Neural cell (in vitro differentiated cells): ENCODE measurements around the gene UMPS. TPM values are rescaled to one million over a fixed set of nuclear protein-coding genes. Genes with fewer than 3 reads are reported as not detected.

Source experiments
- H2AFZ ChIP-seq: fragments of 200-600, 300-800 bp; sonication (generic), shearing (Covaris generic); 2 replicates; pipeline ENCODE4 v1.6.0; 2014; ENCODE audit warnings: low read depth, mild to moderate bottlenecking, antibody characterized with exemption, low read length, moderate library complexity
- H3F3A ChIP-seq: fragments of 200-600 bp; shearing (Covaris generic); 2 replicates; pipeline ENCODE4 v1.6.1; 2016; ENCODE audit warnings: mild to moderate bottlenecking, moderate library complexity, mixed read lengths, antibody characterized with exemption, low read length; ENCODE audit not compliant: insufficient read depth, poor library complexity, severe bottlenecking
- H3K27ac ChIP-seq: fragments of 200-600, 300-800 bp; sonication (generic), shearing (Covaris generic); 2 replicates; pipeline ENCODE4 v1.5.1; 2014; ENCODE audit warnings: mild to moderate bottlenecking, low read length, moderate library complexity
- H3K27me3 ChIP-seq: fragments of 300-800, 200-600 bp; sonication (generic), shearing (Covaris generic); 2 replicates; pipeline ENCODE4 v1.6.0; 2014; ENCODE audit warnings: mild to moderate bottlenecking, low read depth, low read length, moderate library complexity; ENCODE audit not compliant: insufficient read depth
- H3K36me3 ChIP-seq: fragments of 300-800, 200-600 bp; sonication (generic), shearing (Covaris generic); 2 replicates; pipeline ENCODE4 v1.5.1; 2014; ENCODE audit warnings: mild to moderate bottlenecking, antibody characterized with exemption, low read length, moderate library complexity; ENCODE audit not compliant: insufficient read depth
- H3K4me2 ChIP-seq: fragments of 300-800, 200-600 bp; sonication (generic), shearing (Covaris generic); 2 replicates; pipeline ENCODE4 v1.6.0; 2014; ENCODE audit warnings: mild to moderate bottlenecking, low read length
- H3K4me3 ChIP-seq: fragments of 300-800, 200-600 bp; sonication (generic), shearing (Covaris generic); 2 replicates; pipeline ENCODE4 v1.5.1; 2014; ENCODE audit warnings: mild to moderate bottlenecking, low read length, moderate library complexity
- H3K79me2 ChIP-seq: fragments of 200-600 bp; shearing (Covaris generic); replicated peaks from 2 replicates; pipeline ENCODE4 v1.6.0; 2014; ENCODE audit warnings: mild to moderate bottlenecking, low read length, moderate library complexity; ENCODE audit not compliant: insufficient read depth
- H3K9ac ChIP-seq: fragments of 300-800, 200-600 bp; sonication (generic), shearing (Covaris generic); 2 replicates; pipeline ENCODE4 v1.6.1; 2016; ENCODE audit warnings: mild to moderate bottlenecking, low read length, mixed read lengths
- H3K9me2 ChIP-seq: fragments of 200-600 bp; shearing (Covaris generic); 2 replicates; pipeline ENCODE4 v1.6.1; 2016; ENCODE audit warnings: mild to moderate bottlenecking, low read length, mixed read lengths; ENCODE audit not compliant: insufficient read depth
- H3K9me3 ChIP-seq: fragments of 200-600, 300-800 bp; sonication (generic), shearing (Covaris generic); 2 replicates; pipeline ENCODE4 v1.6.1; 2016; ENCODE audit warnings: mild to moderate bottlenecking, mixed run types, low read length, moderate library complexity, mixed read lengths
- H4K20me1 ChIP-seq: fragments of 200-600 bp; shearing (Covaris generic); 2 replicates; pipeline ENCODE4 v1.6.1; 2016; ENCODE audit warnings: mild to moderate bottlenecking, mixed run types; ENCODE audit not compliant: insufficient read depth
- CTCF ChIP-seq: fragments of 450-650 bp; IDR thresholded peaks from 2 replicates; pipeline ENCODE4 v1.5.1; 2014; ENCODE audit warnings: antibody characterized with exemption, mild to moderate bottlenecking, moderate library complexity; ENCODE audit not compliant: poor library complexity, severe bottlenecking
- EP300 ChIP-seq: fragments of 450-650 bp; conservative IDR thresholded peaks from 2 replicates; pipeline ENCODE4 v1.6.1; 2014; ENCODE audit warnings: antibody characterized with exemption, mild to moderate bottlenecking, moderate library complexity; ENCODE audit not compliant: poor library complexity, severe bottlenecking
- EZH2 ChIP-seq: fragments of 200-600, 300-800 bp; shearing (Covaris generic), sonication (generic); IDR thresholded peaks from 2 replicates; pipeline ENCODE4 v1.6.1; 2014; ENCODE audit warnings: antibody characterized with exemption, low read length, borderline replicate concordance, mild to moderate bottlenecking; ENCODE audit not compliant: insufficient read depth, poor library complexity, severe bottlenecking
- MXI1 ChIP-seq: fragments of 450-650 bp; conservative IDR thresholded peaks from 2 replicates; pipeline ENCODE4 v1.6.1; 2014; ENCODE audit warnings: antibody characterized with exemption, mild to moderate bottlenecking; ENCODE audit not compliant: poor library complexity, severe bottlenecking
- POLR2AphosphoS5 ChIP-seq: IDR thresholded peaks from 2 replicates; pipeline ENCODE4 v1.6.1; 2012
- RAD21 ChIP-seq: fragments of 450-650 bp; conservative IDR thresholded peaks from 2 replicates; pipeline ENCODE4 v1.6.1; 2014; ENCODE audit warnings: antibody characterized with exemption, mild to moderate bottlenecking, moderate library complexity
- REST ChIP-seq: IDR thresholded peaks from 2 replicates; pipeline ENCODE4 v1.6.1; 2012; ENCODE audit warnings: borderline replicate concordance
- SMC3 ChIP-seq: fragments of 450-650 bp; conservative IDR thresholded peaks from 2 replicates; pipeline ENCODE4 v1.6.1; 2014; ENCODE audit warnings: antibody characterized with exemption, mild to moderate bottlenecking, moderate library complexity; ENCODE audit not compliant: poor library complexity
- TAF1 ChIP-seq: IDR thresholded peaks from 2 replicates; pipeline ENCODE4 v1.6.1; 2012; ENCODE audit warnings: low read depth
- polyA plus RNA-seq: library from polyadenylated mRNA; depleted of rRNA; stranded (reverse); fragments of >200 nt; gene quantifications from 2 replicates; pipeline ENCODE4 v1.2.3, GENCODE V29; 2014

The UMPS gene
- polyA plus RNA-seq, 1 donor from 2014 or later = 22.5 TPM

DNA sequence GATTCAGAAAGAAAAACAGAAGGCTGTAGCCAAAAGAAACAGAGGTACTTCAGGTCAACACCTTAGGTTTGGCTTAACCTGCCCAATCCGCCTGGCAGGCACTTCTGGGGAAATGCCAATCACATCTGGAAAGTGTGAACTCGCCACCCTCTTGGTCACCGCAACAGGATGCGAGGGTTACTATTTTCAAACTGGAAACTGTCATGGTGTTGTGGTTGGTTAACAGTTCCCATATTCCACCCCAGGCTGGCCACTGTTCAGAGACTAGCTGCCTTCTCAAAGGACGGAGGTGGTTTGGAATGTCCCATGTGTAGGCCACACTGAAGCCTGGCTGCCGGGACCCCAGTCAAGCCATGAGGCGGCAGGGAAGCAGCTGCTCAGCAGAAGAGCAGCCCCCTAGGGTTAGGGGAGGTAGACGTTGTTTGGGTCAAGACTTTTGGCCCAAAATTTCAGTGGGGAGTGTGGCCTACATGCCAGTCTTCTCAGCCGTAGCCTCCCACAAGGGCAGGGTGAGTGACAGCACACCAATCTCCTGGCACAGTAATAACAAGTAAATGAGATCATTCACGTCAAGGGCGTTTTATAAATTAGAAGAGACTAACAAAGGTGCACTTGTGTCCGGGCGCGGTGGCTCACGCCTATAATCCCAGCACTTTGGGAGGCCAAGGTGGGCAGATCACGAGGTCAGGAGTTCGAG lies 54.6 kb downstream of the UMPS start:
- Histone ChIP-seq H3K9ac (no peak overlapping the region), H3K4me2 (no peak overlapping the region), H3K27ac (no peak overlapping the region)

GRCh38 chr3:124785973-124786372 lies 55.7 kb downstream of the UMPS start:
- Histone ChIP-seq H4K20me1 (no peaks in the 10 kb centered on the region), H3K36me3 (no peaks in the 10 kb centered on the region), H3K9me3 (no peaks in the 10 kb centered on the region), H3K9me2 (no peaks in the 10 kb centered on the region), H3K27me3 (no peaks in the 10 kb centered on the region), H3K27ac (no peak overlapping the region), H3K9ac (no peak overlapping the region), H3K79me2 (no peaks in the 10 kb centered on the region), H2AFZ (no peak overlapping the region), H3K4me3 (no peak overlapping the region), H3F3A (no peaks in the 10 kb centered on the region), H3K4me2 (no peak overlapping the region)
- no peak for TF ChIP-seq SMC3

More for the DNA sequence above, 54.6 kb downstream of the UMPS start:
- H2AFZ ChIP-seq = no peak overlapping the region
- H3K9me3 ChIP-seq = no peaks in the 10 kb centered on the region
- no peaks in the 10 kb centered on the region for H3F3A ChIP-seq
- no peaks in the 10 kb centered on the region for H4K20me1 ChIP-seq
- H3K4me3 ChIP-seq = no peak overlapping the region
- no peaks in the 10 kb centered on the region for H3K9me2 ChIP-seq
- no peaks in the 10 kb centered on the region for H3K27me3 ChIP-seq
- TF ChIP-seq REST = no peak
- no peak for TF ChIP-seq TAF1
- no peak for TF ChIP-seq EZH2
- TF ChIP-seq RAD21 = no peak
- TF ChIP-seq CTCF = no peak
- no peak for TF ChIP-seq SMC3
- TF ChIP-seq POLR2AphosphoS5 = no peak
- no peak for TF ChIP-seq EP300
- no peak for TF ChIP-seq MXI1
- H3K36me3 ChIP-seq = no peaks in the 10 kb centered on the region
- no peaks in the 10 kb centered on the region for H3K79me2 ChIP-seq
